Embryonic facial prominence (tissue), 1 donor: Measurements from ENCODE around the gene LRRN4CL.

Source experiments
- DNase-seq: peaks from one replicate; pipeline ENCODE4 v3.0.0-alpha.2; 2016; ENCODE audit errors: extremely low spot score

Gene LRRN4CL

DNA sequence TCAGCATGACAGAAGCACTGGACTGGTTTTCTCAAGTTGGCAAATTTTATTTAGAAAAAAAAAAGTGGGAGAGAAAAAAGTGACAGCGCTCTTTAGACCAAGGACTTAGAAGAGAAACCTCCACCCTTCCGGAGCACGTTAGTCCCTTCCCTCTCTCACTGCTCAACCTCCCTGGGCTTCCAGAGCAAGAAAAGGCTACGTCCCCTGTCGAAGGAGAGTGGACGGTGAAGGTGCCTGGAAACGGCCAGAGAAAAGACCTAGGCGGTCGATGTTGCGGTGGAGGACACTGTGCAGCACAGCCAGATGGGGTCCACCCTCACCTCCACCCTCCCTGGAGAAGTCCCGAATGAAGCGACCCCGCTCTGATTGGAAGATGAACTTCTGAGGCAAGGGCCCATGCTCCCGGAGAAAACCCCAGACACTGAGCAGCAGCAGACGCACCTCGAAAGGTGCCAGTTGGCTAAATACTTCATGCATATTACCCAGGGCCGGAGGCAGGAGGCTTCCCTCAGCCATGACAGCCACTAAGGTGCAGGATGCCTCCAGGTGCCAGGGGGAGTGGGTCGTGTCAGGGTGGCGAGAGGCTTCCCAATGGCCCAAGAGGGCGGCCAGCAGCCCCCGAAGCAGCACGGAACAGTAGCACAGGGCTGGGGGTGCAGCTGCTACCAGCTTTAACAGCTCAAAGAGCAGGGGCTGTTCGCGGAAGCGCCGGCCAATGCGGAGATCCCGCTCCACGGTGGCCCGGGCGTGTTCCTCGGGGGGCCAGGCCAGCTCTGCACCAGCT, 42.3 kb downstream of the LRRN4CL start:
- no peak for DNase-seq

DNA sequence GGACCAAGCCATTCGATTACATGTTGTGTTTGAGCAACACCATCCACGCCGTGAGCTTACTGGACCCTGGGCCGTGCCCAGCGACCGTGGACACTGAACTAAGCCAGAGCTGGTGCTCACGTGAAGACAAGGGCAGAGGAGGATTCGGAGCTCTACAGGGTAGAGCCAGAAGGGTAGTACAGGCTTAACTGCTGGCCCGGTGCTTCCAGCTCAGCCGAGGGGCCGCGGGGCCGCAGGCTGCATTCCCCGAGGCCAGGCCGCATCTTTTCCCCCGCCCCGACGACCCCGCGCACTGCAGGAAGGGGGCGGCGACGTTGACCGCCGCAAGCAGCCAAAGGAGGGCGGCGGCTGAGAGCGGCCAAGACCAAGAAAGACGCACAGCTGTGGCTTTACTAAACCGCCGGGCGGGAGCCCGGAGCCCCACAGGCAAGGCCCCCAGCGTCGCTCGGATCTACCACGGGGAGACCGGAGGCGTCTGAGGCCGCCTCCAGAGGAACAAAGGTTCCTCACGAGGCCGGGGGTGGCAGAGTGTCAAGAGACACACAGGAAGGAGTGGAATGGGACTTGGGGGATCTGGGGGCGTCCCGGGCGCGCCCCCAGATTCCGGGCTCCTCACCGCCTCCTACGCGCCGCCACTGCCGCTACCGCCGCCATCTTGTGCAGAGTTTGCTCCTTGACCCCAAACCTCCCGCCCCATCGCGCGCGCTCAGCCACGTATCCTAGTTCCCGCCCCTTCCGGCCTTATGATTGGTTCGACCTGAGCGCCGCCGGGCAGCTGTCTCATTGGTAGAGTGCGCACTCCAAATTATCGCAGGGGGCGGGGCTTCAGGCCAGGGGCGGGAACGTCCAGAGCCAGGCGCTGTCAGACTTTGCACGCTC, 43.1 kb downstream of the LRRN4CL start, which contains the start of gene GANAB:
Gene GANAB (minus strand): TSS at position 668 of the 879 bp plus-strand sequence. CDS start 14 bp downstream, at position 654.
- DNase-seq = peak; percentile 96

DNA sequence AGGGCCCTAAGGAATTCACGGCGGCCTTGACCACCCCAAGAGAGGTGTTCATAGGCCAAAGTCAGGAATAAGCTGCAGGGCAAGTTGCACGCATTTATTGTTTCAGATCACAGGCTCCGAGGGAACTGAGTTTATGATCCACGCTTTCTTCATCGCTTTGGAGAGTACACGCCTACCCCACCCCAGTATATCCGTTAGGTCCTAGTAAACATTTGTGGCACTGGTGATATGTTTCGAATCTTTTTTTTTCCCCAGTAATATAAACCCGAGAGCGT, 43.7 kb downstream of the LRRN4CL start:
- no peak for DNase-seq

DNA sequence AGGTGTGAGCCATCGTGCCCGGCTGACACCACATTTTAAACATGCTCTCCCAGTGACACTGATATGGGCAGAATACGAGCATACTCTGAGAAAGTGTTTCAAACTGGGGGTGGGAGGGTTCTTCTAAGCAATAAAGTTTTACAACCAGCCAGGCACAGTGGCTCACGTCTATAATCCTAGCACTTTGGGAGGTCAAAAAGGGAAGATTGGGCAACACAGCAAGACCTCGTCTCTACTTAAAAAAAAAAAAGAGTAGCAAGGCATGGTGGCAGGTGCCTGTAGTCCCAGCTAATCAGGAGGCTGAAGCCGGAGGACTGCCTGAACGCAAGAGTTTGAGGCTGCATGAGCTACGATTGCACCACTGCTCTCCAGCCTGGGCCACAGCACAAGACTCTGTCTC, 45.1 kb downstream of the LRRN4CL start:
- no peak for DNase-seq
